Ramos (cell line): ENCODE results near the gene CCDC15.

Experiments used
- in situ Hi-C: fragments of 300-500 bp; cut with MboI; formaldehyde crosslinking; loops from one replicate; pipeline ENCODE4 v1.14.3; 2022; ENCODE audit warnings: low sequenced_read_pairs; ENCODE audit not compliant: unreplicated experiment

CCDC15 gene, protein sequence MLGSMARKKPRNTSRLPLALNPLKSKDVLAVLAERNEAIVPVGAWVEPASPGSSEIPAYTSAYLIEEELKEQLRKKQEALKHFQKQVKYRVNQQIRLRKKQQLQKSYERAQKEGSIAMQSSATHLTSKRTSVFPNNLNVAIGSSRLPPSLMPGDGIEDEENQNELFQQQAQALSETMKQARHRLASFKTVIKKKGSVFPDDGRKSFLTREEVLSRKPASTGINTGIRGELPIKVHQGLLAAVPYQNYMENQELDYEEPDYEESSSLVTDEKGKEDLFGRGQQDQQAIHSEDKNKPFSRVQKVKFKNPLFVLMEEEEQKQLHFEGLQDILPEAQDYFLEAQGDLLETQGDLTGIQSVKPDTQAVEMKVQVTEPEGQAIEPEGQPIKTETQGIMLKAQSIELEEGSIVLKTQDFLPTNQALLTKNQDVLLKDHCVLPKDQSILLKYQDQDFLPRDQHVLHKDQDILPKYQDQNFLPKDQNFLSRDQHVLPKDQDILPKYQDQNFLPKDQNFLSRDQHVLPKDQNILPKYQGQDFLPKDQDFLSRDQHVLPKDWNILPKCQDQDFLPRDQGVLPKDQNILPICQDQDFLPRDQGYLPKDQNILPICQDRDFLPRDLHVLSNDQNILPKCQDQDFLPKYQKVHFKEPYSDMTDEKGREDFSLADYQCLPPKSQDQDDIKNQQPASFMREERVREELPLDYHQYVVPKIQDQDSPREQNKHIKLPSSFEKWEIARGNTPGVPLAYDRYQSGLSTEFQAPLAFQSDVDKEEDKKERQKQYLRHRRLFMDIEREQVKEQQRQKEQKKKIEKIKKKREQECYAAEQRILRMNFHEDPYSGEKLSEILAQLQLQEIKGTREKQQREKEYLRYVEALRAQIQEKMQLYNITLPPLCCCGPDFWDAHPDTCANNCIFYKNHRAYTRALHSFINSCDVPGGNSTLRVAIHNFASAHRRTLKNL

DNA sequence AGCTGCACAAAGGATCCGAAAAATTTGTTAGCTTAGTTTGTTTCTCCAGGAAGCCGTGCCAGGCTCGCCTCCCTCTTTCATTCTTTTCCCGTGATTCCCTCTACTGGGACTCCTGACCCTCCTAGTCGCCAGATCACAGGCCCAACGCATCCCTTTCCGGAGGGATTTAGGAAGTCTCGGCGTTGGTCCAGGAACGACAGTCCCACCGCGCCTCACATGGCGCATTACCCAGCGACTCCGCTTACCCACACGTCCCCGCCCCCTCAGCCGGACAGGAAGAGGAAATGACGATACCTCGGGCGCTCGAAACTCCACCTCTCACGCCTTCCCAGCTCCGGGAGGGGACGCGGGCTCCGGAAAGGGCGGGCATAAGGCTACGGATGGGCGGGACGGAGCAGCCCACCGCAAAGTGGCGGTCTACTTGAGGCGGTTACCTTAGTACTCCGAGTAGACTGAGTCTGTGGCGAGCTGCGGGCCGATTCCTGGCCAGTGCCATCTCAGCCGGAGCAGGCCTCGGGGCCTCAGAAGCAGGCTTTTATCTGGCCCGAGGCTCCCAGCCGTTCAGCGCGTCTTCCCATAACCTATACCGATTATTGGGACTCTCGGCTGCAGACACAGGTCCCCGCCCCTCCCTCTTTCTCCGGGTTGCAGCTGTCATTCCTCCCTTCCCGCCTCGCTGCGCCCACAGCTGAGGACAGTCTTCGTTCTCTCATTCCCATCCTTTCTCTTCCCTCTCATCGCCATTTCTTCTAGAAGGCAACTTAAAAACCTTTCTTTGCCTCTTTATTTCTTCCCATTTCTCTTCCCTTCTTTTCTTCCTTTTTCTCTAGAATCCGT is at the start of gene CCDC15:
Gene CCDC15 (plus strand): TSS at position 450 of the 837 bp plus-strand sequence. CDS start 531 bp downstream, outside the sequence.
- in situ Hi-C loops = no loop called here

DNA sequence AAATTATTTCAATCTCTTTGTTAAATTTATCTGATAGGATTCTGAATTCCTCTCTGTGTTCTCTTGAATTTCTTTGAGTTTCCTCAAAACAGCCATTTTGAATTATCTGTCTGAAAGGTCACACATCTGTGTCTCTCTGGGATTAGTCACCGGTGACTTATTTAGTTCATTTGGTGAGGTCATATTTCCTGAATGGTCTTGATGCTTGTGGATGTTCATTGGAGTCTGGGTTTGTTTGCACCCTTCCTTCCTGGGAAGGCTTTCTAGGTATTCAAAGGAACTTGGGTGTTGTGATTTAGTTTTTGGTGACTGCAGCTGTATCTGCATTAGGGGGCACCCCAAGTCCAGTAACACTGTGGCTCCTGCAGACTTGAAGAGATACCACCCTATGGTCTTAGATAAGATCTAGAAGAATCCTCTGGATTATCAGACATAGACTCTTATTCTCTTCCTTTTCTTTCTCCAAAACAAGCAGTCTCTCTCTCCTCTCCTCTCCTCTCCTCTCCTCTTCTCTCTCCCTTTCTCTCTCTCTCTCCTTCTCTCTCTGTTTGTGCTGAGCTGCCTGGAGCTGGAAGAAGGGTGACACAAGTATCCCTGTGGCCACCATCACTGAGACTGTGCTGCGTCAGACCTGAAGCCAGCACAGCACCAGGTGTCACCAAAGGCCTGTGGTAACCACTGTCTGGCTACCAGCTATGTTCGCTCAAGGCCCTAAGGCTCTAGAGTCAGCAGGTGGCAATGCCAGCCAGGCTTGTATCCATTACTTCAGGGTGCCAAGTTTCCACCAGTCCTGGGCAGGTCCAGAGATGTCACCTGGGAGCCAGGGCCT is 38.2 kb upstream of the CCDC15 start:
- in situ Hi-C loops = no loop called here

DNA sequence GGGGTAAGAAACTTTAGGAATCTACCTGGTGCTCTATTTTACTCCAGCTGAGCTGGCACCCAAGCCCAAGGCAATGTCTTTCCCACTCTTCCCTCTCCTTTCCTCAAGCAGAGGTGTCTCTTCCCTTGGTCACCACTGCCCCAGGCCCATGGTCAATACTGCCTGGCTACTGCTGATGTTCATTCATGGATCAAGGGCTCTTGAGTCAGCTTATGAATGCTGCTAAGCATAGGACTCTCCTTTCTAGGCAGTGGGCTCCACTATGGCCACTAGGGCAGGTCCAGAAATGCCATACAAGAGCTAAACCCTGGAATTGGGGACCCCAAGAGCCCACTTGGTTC is 37.7 kb upstream of the CCDC15 start:
- in situ Hi-C loops = no loop called here

DNA sequence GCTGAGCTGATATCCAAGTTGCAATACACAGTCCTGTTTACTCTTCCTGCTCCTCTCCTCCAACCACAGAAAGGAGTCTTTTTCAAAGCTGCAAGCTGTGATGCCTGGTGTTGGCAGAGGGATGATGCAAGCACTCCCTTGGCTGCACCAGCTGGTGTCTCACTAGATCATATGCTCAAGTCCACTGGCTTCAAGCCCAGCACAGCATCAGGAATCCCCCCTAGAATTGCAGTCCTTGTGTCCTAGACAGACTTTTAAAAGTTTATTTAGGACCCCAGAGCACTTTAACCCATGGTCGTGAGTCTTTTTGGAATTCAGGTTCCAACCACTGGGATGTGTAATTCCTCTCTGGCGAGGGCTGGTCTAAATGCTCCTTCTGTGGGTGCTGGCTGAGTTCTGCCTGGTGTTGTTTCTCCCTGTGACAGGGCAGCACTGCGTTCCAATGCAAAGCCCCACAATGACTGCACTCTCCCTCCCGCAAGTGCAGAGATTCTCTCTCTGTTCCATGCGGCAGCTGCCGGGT is 36.8 kb upstream of the CCDC15 start:
- in situ Hi-C loops = no loop called here

DNA sequence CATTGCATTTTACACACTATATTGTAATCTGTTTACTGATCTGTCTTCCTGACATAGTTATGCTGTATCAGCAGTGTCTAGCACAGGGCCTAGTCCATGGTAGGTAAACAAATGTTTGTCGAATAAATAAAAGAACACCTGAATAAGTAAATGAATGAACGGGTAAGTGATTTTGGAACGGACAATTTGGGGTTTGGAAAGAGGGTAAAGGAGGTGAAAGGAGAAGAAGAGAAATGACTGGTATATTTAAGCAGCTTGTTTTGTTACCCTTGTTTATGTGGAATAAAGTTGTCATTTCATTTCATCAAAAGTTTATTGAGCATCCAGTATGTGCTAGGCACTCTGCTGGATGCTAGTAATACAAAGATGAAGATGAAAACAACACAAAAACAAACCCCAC is 35.1 kb upstream of the CCDC15 start, which contains the start of gene HEPN1:
Gene HEPN1 (plus strand): TSS at position 301 of the 400 bp plus-strand sequence.
- in situ Hi-C loops = no loop called here

DNA sequence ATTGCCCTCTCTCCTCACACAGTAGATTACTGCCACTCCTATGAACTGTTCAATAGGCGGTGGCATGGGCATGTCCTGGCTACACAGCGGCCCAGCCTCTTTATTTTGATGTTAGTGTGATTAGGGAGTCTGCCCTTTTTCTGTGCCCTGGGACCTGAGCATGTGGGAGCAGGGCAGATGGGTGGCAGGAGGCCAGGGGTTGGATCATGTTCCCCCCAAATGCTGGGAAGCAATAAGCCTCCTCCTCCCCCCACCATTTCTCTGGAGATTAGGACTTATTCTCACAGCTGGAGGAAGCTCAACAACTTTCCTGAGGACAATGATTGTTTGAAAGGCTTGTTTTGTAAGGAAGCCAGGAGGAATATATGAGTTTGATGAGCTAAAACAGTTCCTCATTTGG is 34.1 kb upstream of the CCDC15 start:
- in situ Hi-C loops = no loop called here

DNA sequence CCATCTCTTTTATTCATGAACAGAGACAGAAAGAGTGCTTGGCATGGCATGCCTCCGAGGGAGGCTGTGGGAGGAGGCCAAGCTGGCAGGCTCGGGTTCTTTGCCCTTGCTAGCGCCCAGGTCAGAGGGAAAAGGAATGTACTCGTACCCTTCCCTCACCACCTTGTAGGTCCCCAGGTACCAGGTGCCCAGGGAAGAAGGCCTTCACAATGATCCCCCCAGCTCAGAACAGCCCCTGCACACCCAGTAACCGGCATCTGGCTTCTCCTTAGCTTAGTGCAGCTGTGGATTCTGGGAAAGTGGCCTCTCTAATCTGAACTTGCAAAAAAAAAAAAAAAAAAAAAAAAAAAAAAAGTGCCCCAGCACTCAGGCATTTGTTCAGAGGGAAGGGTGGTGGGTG is 33.6 kb upstream of the CCDC15 start:
- in situ Hi-C loops = no loop called here

DNA sequence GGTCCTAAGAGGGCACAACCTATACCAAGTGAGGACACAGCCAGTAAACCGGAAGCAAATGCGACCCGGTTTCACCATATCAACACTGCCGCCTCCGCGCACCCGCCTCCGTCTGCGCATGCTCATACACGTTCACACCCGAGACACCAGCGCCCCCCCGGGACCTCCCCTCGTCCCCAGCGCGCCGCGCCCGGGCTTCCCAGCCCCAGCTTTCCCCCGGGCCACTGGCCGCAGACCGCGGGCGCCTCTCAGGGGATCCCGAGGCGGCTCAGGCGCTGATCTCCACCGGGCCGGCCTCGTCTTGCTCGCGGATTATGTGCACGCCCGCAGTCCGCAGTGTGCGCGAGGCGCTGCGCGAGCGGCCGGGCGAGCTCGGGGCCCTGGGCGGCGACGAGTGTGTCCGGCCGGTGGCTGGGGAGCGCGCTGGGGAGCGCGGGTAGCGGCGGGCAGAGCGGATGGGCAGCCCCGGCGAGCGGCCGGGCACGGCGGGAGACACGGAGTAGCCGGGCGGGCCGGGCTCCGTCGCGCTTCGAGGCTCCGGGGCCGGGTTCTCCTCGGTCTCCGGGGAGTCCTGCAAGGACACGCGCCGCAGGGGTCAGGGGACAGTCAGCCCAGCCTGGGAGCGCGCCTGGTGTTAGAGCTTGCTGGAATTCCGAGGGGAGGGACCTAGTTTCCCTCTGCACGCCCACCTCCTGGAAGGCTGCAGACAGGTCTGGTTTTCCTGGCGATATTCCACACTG is 33.0 kb upstream of the CCDC15 start:
- in situ Hi-C loops = no loop called here

DNA sequence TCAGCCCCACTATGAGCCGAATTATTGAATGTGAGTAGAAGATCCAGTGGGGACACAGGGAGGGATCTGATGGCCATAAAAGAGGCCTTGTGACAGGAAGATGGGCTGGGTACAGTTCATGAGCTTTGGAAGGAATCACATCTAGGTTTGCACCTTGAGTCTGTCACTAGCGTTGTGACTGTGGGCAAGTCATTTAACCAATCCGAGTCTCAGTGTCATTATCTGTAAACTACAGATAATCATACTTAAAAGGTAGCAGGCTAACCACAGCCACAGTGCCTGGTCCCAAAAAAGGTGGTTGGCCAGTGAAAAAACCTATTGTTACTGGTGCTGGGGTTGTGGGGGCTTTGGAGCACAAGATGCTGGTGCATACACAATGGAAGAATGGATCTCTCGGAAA is 31.2 kb upstream of the CCDC15 start:
- in situ Hi-C loops = no loop called here

DNA sequence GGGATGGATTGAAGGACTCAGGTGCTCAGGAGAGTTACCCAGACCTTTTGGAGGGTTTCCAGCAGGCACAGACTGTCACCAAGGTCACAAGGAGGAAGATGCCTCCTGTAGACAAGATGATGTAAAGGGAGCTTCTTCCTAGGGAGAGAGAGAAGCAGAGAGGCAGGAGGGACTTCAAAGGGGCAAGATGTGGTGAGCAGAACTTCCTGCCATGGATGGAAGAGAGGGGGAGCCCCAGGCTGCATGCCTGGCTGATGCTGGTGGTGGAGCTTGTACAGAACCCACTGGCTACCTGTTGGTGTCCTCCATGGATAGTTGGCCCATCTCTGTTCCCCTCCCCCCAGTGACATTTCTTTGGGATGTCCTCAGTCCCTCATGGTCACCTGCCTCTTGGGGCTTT is 30.7 kb upstream of the CCDC15 start:
- in situ Hi-C loops = no loop called here

DNA sequence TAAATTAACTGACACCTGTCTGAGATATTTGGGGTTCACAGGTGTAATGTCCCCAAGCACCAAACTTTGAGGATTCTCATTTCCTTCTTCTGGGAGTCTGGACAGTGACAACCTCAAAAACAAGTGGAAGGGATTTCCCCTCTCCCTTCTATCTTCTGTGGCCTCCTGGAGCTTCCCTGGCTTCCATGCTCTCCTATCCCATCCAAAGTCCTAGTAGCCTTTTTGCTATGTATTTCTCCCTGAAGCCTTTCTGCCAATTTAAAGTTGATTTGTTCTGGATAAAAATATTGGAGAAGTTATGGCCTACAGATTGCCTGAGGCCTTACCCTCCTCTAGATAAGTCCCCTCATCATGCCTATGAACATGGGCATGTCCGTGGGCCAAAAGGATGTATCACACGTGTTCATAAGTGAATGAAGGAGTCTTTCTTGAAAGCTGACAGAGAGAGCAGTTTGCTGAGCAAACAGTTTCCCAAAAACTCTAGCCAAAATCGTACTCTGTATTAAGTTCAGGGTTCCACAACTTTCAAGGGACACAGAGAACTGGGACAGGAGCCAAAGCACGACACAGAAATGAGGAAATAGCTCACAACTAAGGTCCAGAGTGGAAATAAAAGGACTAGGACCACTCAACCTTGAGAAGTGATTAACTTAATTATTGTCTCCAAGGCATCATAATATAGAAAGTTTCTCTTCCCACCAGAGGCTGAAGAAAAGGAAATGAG is 24.9 kb upstream of the CCDC15 start:
- in situ Hi-C loops = no loop called here

DNA sequence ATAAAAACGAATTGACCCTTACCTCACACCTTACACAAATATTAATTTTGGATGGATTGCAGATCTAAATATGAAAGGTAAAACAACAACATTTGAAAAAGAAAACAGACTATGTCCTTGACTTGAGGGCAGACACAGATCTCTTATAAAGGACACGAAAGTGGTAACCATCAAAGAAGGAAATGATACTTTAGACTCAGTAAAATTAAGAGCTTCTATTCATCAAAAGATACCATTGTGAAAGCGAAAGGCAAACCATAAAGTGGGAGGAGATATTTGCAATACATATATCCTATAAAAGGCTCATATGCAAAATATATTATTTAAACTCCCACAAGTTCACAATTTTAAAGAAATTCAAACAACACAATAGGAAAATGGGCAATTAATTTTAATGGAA is 23.2 kb upstream of the CCDC15 start:
- in situ Hi-C loops = no loop called here

DNA sequence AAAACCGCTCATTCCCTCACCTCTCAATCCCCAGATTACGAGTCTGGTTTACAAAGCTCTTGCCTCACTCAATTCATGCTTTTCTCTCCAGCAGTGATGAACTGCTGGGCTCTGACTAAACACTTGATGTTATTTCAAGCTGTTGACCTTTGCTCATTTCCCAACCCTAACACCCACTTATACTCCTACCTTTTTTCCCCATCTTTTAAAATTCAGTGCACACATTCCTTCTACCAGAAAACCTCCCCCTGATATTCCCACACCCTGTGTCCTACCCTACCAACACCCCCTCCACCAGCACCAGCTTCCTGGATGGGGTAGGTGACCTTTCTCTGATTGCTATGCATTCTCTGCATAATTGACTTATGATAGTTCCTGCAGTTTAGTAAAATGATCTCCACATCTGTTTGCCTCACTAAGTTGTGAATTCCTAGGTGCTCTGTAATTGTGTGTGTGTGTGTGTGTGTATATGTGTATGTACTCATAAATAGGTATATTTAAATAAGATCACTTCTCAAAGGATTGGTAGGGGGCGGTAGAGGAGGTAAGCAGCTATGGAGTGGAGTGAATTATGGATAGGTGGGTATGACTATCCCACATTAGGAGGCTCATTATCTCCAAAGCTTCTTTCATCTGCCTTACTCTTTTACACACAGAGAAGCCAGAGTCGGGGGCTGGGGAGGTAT is 19.0 kb upstream of the CCDC15 start:
- in situ Hi-C loops = no loop called here

DNA sequence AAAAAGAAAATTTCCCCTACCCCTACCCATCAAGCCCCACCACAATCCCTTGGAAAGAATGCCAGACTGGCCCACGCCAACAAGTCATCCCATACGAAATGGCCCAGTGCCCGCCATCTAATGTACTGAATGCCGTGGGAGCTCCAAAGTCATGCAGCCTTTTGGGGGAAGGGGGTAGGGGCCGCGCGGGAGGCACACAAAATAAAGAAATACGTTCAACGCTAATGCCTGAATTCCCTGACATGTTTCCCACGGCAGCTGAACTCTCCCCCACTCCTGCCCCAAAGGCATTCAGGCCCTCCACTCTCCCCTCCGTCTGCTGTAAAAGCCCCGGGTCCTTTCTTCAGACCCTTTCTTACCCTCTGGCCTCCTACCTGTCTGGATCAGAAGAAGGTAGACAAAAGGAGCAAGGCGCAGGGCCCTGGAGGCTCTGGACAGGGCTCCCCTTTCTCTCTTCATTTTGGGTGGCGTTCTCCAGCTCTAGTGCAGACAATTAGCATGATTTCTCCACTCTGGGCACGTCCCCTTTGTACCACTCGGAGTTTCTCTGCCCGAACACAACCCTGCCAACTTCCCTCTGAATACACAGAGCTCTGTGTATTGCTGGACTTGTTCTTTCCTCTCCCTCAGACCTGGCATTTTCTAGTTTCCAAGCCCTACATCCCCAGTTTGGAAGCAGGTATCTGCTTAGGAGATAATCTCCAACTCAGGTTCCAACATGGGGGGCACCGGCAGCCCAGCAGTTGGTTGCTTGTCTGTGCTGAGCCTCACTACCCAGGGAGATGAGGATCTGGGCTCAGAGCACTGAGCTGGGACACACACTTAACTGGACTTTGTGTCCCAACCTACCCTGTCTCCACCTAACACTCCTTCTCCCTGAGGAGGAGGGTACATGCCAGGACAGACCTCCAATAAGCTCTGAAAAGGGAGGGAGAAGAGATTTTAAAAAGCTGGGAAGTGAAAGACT is 18.2 kb upstream of the CCDC15 start, which contains the start of gene HEPACAM:
Gene HEPACAM (minus strand): TSS at position 500 of the 967 bp plus-strand sequence. CDS start 41 bp downstream, at position 459.
- in situ Hi-C loops = no loop called here

DNA sequence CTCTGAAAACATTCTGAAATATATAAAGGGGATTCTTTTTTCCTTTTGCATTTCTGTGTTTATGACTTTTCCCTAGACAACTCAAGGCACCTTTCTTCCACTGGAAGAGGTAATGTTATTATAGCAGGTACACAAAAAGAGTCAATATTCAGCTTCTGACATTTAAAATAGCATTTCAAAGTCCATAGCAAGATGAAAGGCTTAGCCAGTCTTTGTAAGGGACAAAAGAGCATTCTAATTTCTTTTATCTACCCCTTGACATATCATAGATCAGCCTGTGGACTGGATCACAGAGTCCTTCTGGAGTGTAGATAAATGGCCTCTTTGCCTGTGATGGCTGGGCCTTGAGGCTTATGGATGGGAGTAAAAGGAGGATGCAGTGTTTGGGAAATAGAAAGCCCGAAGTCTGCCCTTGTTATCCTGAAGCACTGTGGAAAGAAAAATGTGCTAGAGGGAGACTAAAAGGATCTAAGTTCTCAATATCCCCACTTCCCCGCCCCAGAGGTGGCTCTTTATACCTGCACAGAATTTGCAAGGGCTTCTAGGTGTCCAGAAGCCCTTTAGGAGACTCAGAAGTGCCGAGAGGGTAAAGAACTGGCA is 16.6 kb upstream of the CCDC15 start:
- in situ Hi-C loops = no loop called here
